ENCODE measurements around the gene SLC23A3.

- no peak for TF ChIP-seq CTCF (conservative IDR thresholded peaks at IDR 0.05 in 1 of 2, IDR thresholded peaks at IDR 0.05 in 1 of 2; ENCODE audit: extremely low read depth in 1 of 2, insufficient read depth in 1 of 2, low read depth in 1 of 2, low read length in 2 of 2)
- TF ChIP-seq EZH2 (IDR thresholded peaks at IDR 0.05; ENCODE audit: borderline replicate concordance, low read length) = no peak
These were observed 45.3 kb downstream of the SLC23A3 start for GRCh38 chr2:219124381-219125110.
